HG02763 (cell line): Measurements from ENCODE around the gene MRPL21.
"Not testable (repeated sequence)": the region's sequence is repeated elsewhere in the genome, so short reads cannot be mapped to it uniquely, and the experiment has no call there.

Source experiments
- ATAC-seq: cut with Tn5 transposase; IDR thresholded peaks from one replicate; pipeline ENCODE4 v1.9.1; 2021; ENCODE audit warnings: mild to moderate bottlenecking, moderate library complexity; ENCODE audit not compliant: unreplicated experiment

Gene MRPL21

DNA sequence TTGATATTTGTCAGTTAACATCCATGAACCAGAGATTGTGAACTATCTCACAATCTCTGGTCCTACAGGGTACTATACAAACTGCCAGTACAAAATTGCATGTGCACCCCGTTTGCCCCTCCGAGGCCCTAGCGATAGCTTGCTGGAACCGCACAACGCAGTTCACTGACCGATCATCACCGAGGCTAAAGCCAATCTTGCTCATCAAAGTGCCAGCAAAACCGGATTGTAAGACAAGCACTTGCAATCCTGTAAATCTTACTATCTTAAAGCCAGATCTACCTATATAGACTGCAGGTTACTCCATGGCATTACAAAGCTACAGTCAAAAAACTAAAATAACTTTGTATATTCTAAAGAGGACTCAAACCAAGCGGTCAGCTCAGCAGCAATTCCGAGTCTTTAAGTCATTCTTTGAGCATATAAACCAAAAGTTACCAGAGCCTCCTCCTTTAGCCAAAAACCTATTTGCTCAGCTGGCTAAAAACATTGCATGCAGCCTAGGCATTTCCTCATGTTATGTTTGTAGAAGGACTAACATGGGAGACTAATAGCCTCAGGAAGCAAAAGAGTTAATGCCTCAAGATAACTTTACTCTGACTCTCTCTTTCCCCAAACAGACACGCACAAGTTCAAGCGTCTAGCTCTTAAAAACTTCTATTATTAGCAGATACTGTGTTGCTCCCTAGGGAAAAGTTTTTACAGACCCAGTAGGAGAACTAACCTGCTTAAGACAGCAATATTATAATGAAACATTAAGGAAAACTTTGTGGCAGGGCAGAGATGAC is 31.2 kb downstream of the MRPL21 start:
- ATAC-seq: no peak

DNA sequence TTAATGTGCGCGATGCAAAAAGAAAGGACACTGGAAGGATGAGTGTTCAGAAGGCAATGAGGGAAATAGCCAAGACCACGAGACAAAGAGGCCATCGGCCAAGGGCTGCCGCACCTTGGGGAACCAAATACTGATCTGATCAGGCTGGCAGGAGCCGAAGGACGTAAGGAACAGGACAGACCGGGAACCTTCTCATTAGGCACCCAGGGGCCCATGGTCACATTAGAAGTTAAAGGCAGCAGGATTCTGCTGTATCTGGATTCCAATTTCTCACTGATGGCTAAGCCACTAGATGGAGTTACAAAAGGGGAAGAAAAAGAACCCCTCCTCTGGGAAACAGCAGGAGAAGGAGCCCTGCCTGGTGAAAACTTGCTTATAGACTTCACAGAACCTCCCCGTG is 33.2 kb downstream of the MRPL21 start:
- no peak for ATAC-seq

DNA sequence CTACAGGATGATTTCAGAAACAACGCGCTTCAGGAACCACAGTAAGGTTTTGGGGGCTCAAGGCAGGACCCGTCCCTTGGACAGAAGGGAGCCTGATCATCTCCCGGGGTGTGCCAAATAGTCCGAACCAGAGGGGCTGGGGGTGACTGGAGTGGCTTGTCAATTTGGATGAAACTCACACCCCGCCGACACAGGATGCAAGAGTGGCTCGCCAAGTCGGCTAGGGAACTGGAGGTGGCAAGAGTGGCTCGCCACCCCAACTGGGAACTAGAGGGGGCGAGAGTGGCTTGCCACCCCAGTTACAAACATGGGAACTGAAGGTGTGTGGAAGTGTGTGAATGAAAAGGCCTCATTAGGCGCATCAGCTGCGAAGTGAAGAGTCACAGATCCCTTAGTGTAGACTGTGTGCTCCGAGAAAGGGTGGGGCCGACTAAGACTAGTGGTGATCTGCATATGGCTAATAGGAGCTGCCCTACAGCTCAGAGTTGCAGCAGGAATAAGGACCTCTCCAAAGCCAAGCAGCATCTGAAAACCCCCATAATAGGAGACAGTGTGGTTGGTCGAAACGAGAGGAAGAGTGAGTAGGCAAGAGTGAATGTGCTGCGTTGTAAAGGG is 35.3 kb downstream of the MRPL21 start:
- no peak for ATAC-seq

DNA sequence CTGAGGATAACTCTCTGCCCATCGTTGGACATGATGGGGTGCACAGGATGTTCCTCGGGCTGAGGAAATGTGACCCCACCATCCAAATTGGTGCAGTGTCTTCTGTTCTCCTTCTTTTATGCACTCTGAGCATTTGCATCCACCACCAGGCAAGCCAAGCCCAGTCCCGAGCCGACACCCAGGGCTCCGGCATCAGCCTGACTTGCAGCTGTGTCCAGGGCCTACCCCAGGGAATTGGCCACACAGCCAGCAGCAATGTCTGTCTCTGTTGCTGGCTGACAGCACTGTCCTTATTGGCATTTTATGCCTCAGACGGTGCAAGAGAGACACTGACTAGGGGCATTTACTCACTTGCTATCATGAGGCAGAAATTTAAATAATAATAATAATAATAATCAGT is 36.6 kb downstream of the MRPL21 start:
- ATAC-seq: no peak

DNA sequence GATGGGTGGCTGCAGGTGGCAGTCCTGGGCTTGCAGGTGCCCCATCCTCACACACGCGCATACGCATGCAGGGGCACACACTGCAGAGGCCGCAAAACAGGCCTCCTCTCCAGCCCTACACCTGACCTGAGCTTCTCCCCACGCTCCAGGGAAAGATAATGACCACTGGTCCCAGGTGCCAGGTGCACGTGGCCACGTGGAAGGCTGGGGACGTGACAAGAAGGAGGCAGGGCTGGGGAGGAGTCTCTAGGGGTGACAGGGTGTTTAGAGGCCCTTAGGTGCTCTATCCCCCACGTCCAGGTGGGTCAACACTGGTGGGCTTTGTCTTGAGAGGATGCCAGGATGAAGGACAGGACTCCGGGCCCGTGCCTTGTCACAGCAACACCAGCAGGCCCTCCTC is 38.4 kb downstream of the MRPL21 start:
- no peak for ATAC-seq

DNA sequence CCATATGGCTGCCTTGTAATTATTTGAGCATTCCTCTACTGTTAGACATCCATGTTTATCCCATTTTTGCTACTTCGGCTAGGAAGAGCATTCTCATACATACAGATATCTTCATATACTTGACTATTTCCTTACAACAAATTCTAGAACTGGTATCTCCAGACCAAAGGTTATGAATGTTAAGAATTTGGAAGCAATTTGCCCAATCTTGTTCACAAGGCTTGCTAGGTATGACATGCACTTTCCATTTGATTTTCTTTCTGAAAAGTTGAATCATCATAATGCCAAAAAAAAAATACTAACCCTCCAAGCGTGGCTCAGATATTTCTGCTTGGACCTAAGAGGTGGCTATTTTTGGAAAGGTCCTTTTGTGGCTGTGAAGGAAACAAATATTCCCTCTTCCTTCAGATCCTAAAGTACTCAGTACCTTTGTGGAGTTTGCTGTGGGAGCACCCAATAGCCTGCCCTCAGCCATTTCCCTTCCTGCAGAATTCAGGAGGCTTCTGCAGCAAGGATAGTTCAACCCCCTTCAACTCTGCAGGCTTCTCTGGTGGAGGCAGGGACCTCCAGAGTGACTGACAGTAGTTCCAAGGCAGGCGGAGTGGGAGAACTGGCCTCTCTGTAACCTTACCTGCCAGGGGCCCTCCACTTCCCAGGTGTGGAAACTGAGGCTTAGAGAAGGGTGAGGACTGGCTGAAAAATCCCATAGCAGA is 39.9 kb downstream of the MRPL21 start:
- ATAC-seq: no peak

DNA sequence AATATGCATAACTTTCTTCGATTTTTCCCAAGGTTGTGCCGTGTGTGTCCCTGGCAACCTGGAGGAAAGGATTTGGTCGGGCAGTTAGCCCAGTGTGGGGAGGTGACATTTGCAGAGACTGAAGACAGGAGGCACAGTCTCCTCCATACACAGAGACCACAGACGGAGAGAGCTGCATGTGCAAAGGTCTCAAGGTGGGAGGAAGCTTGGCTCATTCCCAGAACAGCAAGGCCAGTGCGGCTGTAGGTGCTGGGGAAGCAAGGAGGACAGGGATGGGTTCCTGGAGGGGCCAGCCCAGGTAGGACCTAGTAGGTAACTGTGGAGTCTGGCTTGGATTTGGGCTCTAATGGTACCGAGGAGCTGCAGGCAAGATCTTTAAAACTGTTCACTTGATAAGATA is 41.2 kb downstream of the MRPL21 start:
- no peak for ATAC-seq

DNA sequence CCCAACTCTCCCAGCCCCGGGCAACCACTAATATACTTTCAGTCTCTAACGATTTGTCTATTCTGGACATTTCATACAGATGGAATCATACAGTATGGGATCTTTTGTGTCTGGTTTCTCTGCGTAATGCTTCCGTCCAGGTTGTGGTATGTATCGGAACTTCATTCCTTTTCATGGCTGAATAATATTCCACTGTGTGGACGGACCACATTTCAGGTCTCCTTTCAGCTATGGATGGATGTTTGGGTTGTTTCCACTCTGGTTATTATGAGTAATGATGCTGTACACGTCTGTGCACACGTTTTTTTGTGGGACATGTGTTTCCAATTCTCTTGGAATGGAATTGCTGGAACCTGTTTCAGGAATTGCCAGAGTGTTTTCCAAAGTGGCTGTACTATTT is 44.5 kb downstream of the MRPL21 start:
- ATAC-seq: no peak

DNA sequence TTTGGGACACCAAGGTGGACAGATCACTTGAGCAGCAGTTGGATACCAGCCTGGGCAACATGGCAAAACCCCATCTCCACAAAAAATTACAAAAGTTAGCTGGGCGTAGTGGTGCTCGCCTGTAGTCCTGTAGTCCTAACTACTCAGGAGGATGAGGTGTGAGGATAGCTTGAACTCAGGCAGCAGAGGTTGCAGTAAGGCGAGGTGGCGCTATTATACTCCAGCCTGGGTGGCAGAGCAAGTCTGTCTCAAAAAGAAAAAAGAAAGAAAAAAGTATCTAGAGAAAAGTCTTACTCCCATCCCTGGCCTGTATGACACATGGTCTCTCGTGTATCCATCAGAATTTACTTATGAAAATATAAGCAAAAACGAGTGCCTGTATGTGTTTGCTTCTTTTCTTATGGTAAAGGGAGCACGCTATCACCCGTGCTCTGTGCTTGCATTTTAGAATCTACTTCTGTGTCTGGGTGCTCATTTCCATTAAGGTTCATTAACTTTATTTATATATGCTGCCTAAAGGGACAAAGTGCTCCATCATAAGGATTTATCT is 46.5 kb downstream of the MRPL21 start:
- ATAC-seq: no peak

DNA sequence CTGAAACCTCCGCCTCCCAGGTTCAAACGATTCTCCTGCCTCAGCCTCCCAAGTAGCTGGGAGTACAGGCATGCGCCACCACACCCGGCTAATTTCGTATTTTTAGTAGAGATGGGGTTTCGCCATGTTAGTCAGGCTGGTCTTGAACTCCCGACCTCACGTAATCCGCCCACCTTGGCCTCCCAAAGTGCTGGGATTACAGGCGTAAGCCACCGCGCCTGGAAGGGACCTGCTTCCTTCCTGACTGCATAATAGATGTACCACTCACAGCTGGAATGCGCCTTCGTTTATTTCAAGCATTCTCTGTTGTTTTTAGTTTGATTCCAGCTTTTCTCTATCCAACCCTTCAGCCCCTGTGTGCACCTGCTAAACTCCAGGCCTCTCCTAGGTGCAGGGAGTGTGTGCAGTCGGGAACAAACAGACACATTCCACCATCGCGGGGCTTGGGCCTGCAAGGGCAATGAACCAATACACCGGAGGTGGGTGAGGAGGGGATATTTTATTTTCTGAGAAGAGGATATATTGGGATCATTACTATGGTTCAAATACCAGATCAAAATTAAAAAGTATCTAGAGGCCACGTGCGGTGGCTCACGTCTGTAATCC is 47.1 kb downstream of the MRPL21 start:
- ATAC-seq: not testable (repeated sequence)

DNA sequence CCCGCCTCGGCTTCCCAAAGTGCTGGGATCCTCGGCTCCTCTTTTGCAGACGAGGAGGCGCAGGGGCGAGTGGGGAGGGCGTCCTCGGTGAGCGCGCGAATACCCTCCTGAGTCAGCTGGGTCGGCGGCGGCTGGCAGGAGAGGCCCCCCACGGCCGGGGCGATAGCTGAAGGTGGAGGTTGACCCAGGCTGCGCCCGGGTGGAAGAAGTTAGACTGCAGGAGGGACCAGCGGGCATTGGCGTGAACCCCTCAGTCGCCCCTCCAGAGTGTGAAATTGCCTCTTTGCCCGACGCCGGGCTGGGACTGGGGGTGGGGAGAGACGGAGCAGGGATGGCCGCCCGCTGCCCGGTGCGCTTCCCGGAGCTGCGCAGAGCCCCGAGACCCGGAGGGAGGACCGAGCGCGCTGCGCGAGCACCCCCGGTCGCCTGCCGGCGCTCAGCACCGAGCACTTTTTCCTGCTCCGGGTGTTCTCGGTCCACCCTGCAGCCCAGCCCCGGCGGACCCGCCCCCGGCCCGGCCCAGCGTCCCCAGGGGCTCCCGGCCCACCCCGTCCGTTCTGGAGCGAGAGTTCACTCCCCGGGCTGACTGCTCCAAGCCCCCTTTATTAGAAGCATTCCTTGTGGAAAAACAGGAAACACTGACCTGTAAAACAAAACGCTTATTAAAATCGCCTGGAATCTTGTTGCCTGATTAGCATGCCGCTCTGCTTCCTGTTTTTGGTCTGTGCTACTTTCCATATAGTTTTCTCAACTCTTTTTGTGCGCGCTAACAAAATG is 48.2 kb downstream of the MRPL21 start:
- no peak for ATAC-seq

DNA sequence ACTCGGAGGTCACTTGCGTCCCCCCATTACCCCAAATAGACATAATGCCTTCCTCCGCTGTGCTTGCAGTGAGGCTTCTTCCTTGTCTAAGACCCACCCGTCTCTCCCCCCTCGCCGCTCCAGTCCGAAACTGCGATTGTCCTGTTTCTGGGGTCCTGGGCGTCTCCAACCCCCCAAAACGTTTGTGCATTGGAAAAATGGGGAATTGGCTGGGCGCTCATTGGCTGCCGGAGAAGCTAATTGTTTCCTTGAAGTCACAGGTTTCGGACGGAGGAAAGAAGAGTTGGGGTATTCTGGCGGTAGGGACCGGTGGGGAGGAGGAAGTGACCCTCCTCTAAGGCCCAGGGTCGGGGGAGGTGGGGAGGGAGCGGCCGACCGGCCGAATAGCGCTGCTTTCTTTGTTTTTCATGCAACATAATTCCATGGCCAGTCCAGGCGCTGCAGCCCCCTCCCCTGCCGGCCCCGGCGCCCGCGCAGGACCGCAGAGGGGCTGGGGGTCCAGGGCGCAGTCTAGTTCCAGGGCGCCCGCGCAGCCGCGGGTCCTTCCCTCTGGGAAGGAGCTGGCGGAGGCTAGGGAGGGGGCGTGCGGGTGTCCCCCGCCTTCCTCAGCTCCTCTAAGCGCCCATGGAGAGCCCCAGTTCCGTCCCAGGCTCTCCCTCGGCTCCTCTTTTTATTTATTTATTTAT is 49.2 kb downstream of the MRPL21 start:
- no peak for ATAC-seq

DNA sequence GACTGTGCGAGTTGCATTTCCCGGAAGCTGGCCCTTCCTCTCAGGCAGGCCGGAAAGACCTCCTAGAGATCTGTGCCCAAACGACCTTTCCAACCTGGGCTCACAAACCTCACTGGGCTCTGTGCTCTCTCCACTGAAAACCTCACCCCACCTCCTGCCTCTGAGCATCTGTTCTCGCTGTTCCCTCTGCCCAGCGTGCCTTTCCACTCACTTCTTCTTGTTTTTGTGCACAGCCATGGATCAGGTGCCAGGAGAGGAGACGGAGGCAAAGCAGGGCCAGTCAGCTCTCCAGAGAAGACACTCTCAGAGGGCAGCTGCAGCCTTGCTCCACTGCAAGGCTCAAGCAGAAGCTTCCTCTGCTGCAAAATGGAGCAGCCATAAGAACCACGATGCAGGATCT is 51.0 kb downstream of the MRPL21 start:
- ATAC-seq: no peak

DNA sequence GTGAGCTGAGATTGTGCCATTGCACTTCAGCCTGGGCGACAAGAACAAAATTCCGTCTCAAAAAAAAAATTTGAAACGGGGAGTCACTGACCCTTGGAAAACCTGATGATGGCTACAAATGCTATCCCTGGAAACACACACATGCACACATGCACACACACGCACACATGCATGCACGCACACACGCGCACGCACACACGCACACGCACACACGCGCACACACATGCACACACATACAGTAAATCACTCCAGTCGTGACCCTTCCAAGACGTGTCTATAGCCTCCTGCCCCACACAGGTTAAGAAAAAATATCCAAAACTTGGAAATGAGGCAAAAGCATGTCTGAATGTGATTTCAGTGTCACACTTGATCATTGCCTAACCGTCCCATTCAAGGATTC is 55.2 kb downstream of the MRPL21 start:
- ATAC-seq: no peak

DNA sequence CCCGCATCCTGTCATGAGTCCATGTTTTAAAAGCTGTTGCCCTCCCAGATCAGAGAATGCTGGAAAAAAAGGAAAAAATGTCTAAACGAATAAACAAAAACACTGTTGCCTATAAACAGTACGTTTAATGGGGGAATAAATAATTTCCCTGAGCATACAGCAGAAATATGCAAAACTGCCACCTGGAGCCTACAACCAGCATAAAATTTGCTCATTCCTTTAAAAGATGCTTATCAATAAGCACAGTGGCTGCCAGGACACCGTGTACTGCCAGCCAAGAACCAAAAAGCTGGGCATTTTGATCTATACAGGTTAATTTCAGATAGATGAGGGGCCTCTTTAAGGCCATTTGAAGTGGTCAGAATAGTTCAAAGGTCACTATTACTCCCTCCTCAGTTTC is 56.2 kb downstream of the MRPL21 start:
- no peak for ATAC-seq

DNA sequence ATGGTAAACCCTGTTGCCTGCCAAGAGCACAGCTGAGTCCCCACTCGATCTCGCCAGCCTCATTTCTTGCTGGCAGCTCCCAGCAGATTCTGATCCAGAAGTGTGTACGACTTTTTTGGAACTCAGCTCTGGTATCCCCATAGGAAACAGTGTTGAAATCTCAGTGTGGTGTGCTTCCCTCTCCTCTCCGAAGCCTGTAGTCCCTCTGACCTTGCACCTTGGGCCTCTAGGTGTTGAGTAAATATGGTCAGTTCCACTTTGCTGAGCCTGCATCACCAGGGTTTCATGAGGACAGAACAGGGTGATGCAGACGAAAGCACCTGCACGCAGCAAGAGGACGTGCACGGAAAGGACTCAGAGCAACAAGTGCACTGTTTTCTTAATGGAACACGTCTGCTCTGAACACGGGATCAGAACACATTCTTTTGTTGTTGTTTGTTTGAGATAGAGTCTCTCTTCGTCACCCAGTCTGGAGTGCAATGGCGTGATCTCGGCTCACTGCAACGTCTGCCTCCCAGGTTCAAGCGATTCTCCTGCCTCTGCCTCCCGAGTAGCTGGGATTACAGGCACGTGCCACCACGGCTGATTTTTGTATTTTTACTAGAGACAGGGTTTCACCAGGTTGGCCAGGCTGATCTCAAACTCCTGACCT is 58.2 kb downstream of the MRPL21 start:
- ATAC-seq: no peak

DNA sequence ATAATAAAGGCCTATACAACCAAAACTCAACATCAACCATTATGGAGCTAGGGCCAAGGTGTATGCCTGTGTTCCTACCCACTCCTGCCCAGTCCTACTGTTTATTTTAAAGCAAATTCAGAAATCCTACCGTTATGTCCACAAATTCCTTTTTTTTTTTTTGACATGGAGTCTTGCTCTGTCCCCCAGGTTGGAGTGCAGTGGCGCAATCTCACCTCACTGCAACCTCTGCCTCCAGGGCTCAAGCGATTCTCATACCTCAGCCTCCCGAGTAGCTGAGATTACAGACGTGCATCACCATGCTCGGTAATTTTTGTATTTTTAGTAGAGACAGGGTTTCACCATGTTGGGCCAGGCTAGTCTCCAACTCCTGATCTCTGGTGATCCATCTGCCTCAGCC is 58.8 kb downstream of the MRPL21 start:
- ATAC-seq: no peak

DNA sequence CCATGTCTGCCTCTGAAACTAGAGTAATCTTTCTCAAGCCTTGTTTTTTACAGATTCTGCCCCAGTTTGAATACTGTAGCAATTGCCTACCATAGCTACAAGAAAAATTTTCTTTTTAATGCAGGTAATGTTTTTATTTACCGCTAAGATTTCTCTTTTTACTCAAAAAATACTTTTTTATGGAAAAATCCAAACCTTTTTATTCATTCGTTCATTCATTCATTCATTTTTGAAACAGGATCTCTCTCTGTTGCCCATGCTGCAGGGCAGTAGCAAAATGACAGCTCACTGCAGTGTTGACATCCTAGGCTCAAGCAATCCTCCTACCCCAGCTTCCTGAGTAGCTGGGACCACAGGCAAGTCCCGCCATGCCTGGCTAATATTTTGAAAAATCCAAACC is 59.3 kb downstream of the MRPL21 start:
- ATAC-seq: no peak

DNA sequence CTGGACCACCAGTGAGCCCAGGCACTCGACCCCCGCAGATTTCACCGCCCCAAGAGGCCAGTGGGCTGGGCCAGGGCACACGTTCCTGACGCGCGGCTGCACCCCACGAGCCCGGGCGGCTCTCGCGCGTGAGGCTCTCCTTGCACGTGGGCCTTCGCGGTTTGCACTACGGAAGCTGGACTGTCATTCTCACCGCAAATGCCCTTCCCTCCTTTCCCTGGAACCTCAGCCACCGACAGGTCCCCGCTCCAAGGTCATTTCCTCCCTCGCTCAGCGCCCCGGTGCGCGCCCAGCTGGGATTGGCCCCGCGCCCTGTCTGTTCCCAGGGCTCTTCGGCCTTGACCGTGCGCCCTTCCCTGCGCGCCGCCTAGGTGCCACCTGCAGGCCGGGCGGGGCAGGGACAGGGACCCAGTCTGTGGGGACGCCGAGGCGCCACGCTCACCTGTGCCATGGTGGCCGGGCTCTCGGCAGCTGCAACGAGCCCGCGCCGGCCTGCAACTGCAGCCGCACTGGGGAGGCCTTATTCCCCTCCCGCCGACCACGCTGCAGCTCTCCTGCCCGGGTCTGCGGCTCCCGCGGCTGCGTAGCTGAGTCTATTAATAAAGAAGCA is 59.8 kb downstream of the MRPL21 start:
- peak; percentile 36 for ATAC-seq
